K562 (cell line): Measurements from ENCODE around the gene CCDC27. TPM values are rescaled to one million over a fixed set of nuclear protein-coding genes. Genes with fewer than 3 reads are reported as not detected.
A peak's percentile ranks its signal among the peaks of the same experiment; 100 is the strongest.

Experiments
- CHD7 ChIP-seq: fragments of 200-600 bp; sonication (generic); IDR thresholded peaks from one replicate; pipeline ENCODE4 v1.6.1; 2012; ENCODE audit warnings: mild to moderate bottlenecking, low read depth, low read length, inconsistent platforms
- HDAC8 ChIP-seq: fragments of 450-650 bp; IDR thresholded peaks from 2 replicates; pipeline ENCODE4 v1.6.1; 2016; ENCODE audit warnings: mild to moderate bottlenecking, missing genetic modification characterization, moderate library complexity, missing compliant biosample characterization
- HLTF ChIP-seq: fragments of 450-650 bp; IDR thresholded peaks from 2 replicates; pipeline ENCODE4 v1.6.1; 2016
- POU5F1 ChIP-seq: fragments of 150-350 bp; IDR thresholded peaks from 2 replicates; pipeline ENCODE4 v1.6.1; 2014; ENCODE audit warnings: borderline replicate concordance, low read length, low read depth, mild to moderate bottlenecking; ENCODE audit not compliant: partially characterized antibody
- SAP30 ChIP-seq: fragments of 200-600 bp; sonication (generic); IDR thresholded peaks from 2 replicates; pipeline ENCODE4 v1.6.1; 2012; ENCODE audit warnings: borderline replicate concordance, low read depth, mild to moderate bottlenecking, moderate library complexity, low read length, control low read depth, inconsistent platforms; ENCODE audit not compliant: insufficient read depth, poor library complexity, severe bottlenecking
- STAT6 ChIP-seq: sonication (generic); formaldehyde crosslinking; IDR thresholded peaks from 2 replicates; pipeline ENCODE4 v1.8.1; 2023; ENCODE audit warnings: mild to moderate bottlenecking, missing genetic modification reagents
- ZEB2 ChIP-seq: fragments of 450-650 bp; IDR thresholded peaks from 2 replicates; pipeline ENCODE4 v1.6.1; 2016
- ZNF143 ChIP-seq: sonication (generic); formaldehyde crosslinking; IDR thresholded peaks from 2 replicates; pipeline ENCODE4 v1.9.0; 2022; ENCODE audit warnings: mild to moderate bottlenecking, missing genetic modification reagents
- ZNF197 ChIP-seq: fragments of 200-800 bp; sonication (Bioruptor generic); IDR thresholded peaks from 2 replicates; pipeline ENCODE4 v1.6.1; 2016; ENCODE audit warnings: low read depth, missing genetic modification characterization, missing compliant biosample characterization
- ZNF263 ChIP-seq: sonication (generic); formaldehyde crosslinking; IDR thresholded peaks from 2 replicates; pipeline ENCODE4 v1.8.0; 2022; ENCODE audit warnings: mild to moderate bottlenecking, missing genetic modification reagents, borderline replicate concordance
- ZNF75A ChIP-seq: fragments of 450-650 bp; formaldehyde crosslinking; IDR thresholded peaks from 2 replicates; pipeline ENCODE4 v1.4.0; 2020; ENCODE audit warnings: mild to moderate bottlenecking
- ZNF76 ChIP-seq: fragments of 250-450 bp; sonication (Bioruptor Pico); IDR thresholded peaks from 2 replicates; pipeline ENCODE4 v1.4.0; 2020; ENCODE audit warnings: mild to moderate bottlenecking, moderate library complexity, borderline replicate concordance
- polyA plus RNA-seq, 8 experiments: library from polyadenylated mRNA; depleted of rRNA in 4 of 8; stranded (reverse) in 5 of 8; unstranded in 3 of 8; fragments of >200 nt; fragmentation: Nextera tagmentation in 2 of 8; fragmentation: Illumina TruSeq in 1 of 8; extraction: Ambion mirVana in 2 of 8; extraction: Trizol in 1 of 8; gene quantifications; 2 replicates each; pipeline versions ENCODE4 v1.2.1 to v1.2.3, GENCODE V29; 2011 to 2014; ENCODE audit warnings: inconsistent platforms in 1 of 8, missing spikeins in 1 of 8
- total RNA-seq, 7 experiments: library from RNA; depleted of rRNA in 6 of 7; stranded (reverse); fragments of >200 nt in 6 of 7; fragmentation: Illumina TruSeq in 2 of 7; extraction: Trizol in 2 of 7; gene quantifications; 2 replicates each; pipeline versions ENCODE4 v1.2.1 to v1.2.3, GENCODE V29; 2011 to 2021; ENCODE audit warnings: low replicate concordance in 1 of 7

The CCDC27 gene
- total and polyA plus RNA-seq, 9 of the 15 experiments (the other 6 are each of a cell fraction or from before 2014, with no cell fraction given), result 0.01 to 0.04 TPM; not detected in 7

GRCh38 chr1:3796215-3797061, 44.2 kb downstream of the CCDC27 start, which contains the start of gene LRRC47 (continued):
- TF ChIP-seq ZNF197 (CRISPR knock-in tag), result 0 out of 2 replicates have a peak, but pooled peaks have one; percentile 47
- peak; percentile 96 for TF ChIP-seq SAP30
- TF ChIP-seq HLTF, result no peak
- TF ChIP-seq ZEB2, result 0 out of 2 replicates have a peak, but pooled peaks have one; percentile 51
- peak; percentile 58; the same call in 1 of the 2 replicates for TF ChIP-seq ZNF263 (CRISPR knock-in tag)
- TF ChIP-seq ZNF76 (CRISPR knock-in tag), result no peak
- TF ChIP-seq CHD7, result no peak
- no peak for TF ChIP-seq STAT6 (CRISPR knock-in tag)
- no peak for TF ChIP-seq ZNF143
- 0 out of 2 replicates have a peak, but pooled peaks have one; percentile 27 for TF ChIP-seq HDAC8 (tag)
- TF ChIP-seq POU5F1, result peak; percentile 33
- TF ChIP-seq ZNF75A (CRISPR knock-in tag), result no peak
